Liver (tissue), 9 donors: ENCODE results near the gene CFAP299. TPM values are rescaled to one million over a fixed set of nuclear protein-coding genes. Genes with fewer than 3 reads are reported as not detected.

Experiments used
- DNase-seq: peaks from one replicate; pipeline ENCODE4 v3.0.0-alpha.2; 2017; ENCODE audit warnings: low spot score
- H3K27ac ChIP-seq, 2 donors: one replicate each; pipeline ENCODE4 v1.7.0; 2013; ENCODE audit warnings: inconsistent platforms in 2 of 2, low read length in 2 of 2, control low read depth in 1 of 2, low read depth in 1 of 2, mild to moderate bottlenecking in 1 of 2
- H3K27me3 ChIP-seq, 4 donors: one replicate each; pipeline versions ENCODE4 v1.6.1 to v1.7.0; 2013; ENCODE audit warnings: low read length in 3 of 4, inconsistent platforms in 1 of 4, mild to moderate bottlenecking in 1 of 4, moderate library complexity in 1 of 4; ENCODE audit not compliant: control insufficient read depth in 4 of 4, insufficient read depth in 4 of 4
- H3K36me3 ChIP-seq, 4 donors: one replicate each; pipeline versions ENCODE4 v1.6.1 to v1.7.0; 2013; ENCODE audit warnings: low read length in 3 of 4, mild to moderate bottlenecking in 3 of 4, low read depth in 1 of 4, moderate library complexity in 1 of 4; ENCODE audit not compliant: control insufficient read depth in 4 of 4, insufficient read depth in 3 of 4
- H3K4me1 ChIP-seq, 4 donors: one replicate each; pipeline versions ENCODE4 v1.6.1 to v1.7.0; 2013; ENCODE audit warnings: low read length in 3 of 4, mild to moderate bottlenecking in 3 of 4, moderate library complexity in 1 of 4; ENCODE audit not compliant: control insufficient read depth in 4 of 4, insufficient read depth in 4 of 4
- H3K4me3 ChIP-seq, 3 donors: one replicate each; pipeline versions ENCODE4 v1.6.1 to v1.7.0; 2013; ENCODE audit warnings: low read length in 3 of 3, control low read depth in 1 of 3, low read depth in 1 of 3, mild to moderate bottlenecking in 1 of 3
- H3K9ac ChIP-seq, 2 donors: one replicate each; pipeline ENCODE4 v1.7.0; 2013; ENCODE audit warnings: low read length in 2 of 2, mild to moderate bottlenecking in 2 of 2, moderate library complexity in 2 of 2, control low read depth in 1 of 2, low read depth in 1 of 2
- H3K9me3 ChIP-seq, 4 donors: one replicate each; pipeline versions ENCODE4 v1.6.1 to v1.7.0; 2013; ENCODE audit warnings: low read length in 3 of 4; ENCODE audit not compliant: control insufficient read depth in 4 of 4
- ATF3 ChIP-seq: IDR thresholded peaks from 2 replicates; pipeline ENCODE4 v1.6.1; 2016; ENCODE audit warnings: antibody characterized with exemption
- EGR1 ChIP-seq, 2 donors: IDR thresholded peaks; 2 replicates each; pipeline ENCODE4 v1.6.1; 2016 to 2018; ENCODE audit warnings: antibody characterized with exemption in 2 of 2, low read depth in 2 of 2
- FOXA1 ChIP-seq: IDR thresholded peaks from 2 replicates; pipeline ENCODE4 v1.6.1; 2016; ENCODE audit warnings: antibody characterized with exemption
- FOXA2 ChIP-seq: IDR thresholded peaks from 2 replicates; pipeline ENCODE4 v1.6.1; 2016; ENCODE audit warnings: antibody characterized with exemption
- GABPA ChIP-seq, 2 donors: IDR thresholded peaks in 1 of 2; conservative IDR thresholded peaks in 1 of 2; 2 replicates each; pipeline ENCODE4 v1.6.1; 2016; ENCODE audit warnings: antibody characterized with exemption in 2 of 2, mild to moderate bottlenecking in 1 of 2, moderate library complexity in 1 of 2
- HNF4A ChIP-seq, 2 donors: conservative IDR thresholded peaks; 2 replicates each; pipeline ENCODE4 v1.6.1; 2016; ENCODE audit warnings: antibody characterized with exemption in 2 of 2, mild to moderate bottlenecking in 2 of 2
- RAD21 ChIP-seq, 2 donors: IDR thresholded peaks; 2 replicates each; pipeline ENCODE4 v1.6.1; 2016; ENCODE audit warnings: antibody characterized with exemption in 2 of 2, mild to moderate bottlenecking in 2 of 2
- REST ChIP-seq: IDR thresholded peaks from 2 replicates; pipeline ENCODE4 v1.6.1; 2016; ENCODE audit warnings: antibody characterized with exemption, mild to moderate bottlenecking
- RXRA ChIP-seq, 2 donors: IDR thresholded peaks; 2 replicates each; pipeline ENCODE4 v1.6.1; 2017 to 2018; ENCODE audit warnings: antibody characterized with exemption in 2 of 2, mild to moderate bottlenecking in 1 of 2
- TAF1 ChIP-seq: conservative IDR thresholded peaks from 2 replicates; pipeline ENCODE4 v1.6.1; 2016; ENCODE audit warnings: antibody characterized with exemption, mild to moderate bottlenecking
- YY1 ChIP-seq: IDR thresholded peaks from 2 replicates; pipeline ENCODE4 v1.6.1; 2016; ENCODE audit warnings: antibody characterized with exemption, mild to moderate bottlenecking
- ZBTB33 ChIP-seq: IDR thresholded peaks from 2 replicates; pipeline ENCODE4 v1.6.1; 2016; ENCODE audit warnings: antibody characterized with exemption
- WGBS: extraction: QIAGEN DNeasy Blood & Tissue Kit; methylation state at CpG from one replicate; pipeline ENCODE4 v1.1.7; 2013; 5-methylcytosine and 5-hydroxymethylcytosine counted together
- polyA plus RNA-seq, 2 donors: library from polyadenylated mRNA; stranded (reverse) in 1 of 2; unstranded in 1 of 2; fragments of 200-250 nt in 1 of 2; fragments of >200 nt in 1 of 2; fragmentation: Nextera tagmentation in 1 of 2; extraction: Ambion mirVana in 1 of 2; gene quantifications; one replicate each; pipeline versions ENCODE4 v1.2.1 to v1.2.3, GENCODE V29; 2013 to 2015
- total RNA-seq, 2 donors: library from RNA; depleted of rRNA; stranded (reverse); fragments of >200 nt; gene quantifications; one replicate each; pipeline ENCODE4 v1.2.3, GENCODE V29; 2014
- donor health status: healthy.
- donor health status: healthy.
- donor health status: healthy.
- donor health status: healthy.
- donor health status: healthy.

Gene CFAP299
- total and polyA plus RNA-seq, 4 donors: not detected

- H3K27ac ChIP-seq: no peak overlapping the region
- H3K4me1 ChIP-seq: no peaks in the 10 kb centered on the region
- no peaks in the 10 kb centered on the region for H3K9me3 ChIP-seq
- no peak overlapping the region for H3K4me3 ChIP-seq
- H3K27me3 ChIP-seq: peaks cover 0 to 6% (median 3%) of the 10 kb centered on the region in 4 donors
- H3K9ac ChIP-seq: no peak overlapping the region
- no peak for DNase-seq
- no peaks in the 10 kb centered on the region for H3K36me3 ChIP-seq
- no peak for TF ChIP-seq HNF4A (conservative IDR thresholded peaks at IDR 0.05)
- no peak for TF ChIP-seq ATF3
- TF ChIP-seq ZBTB33: no peak
- WGBS: 32% methylated on average over 2 of the region's 2 CpGs
These were observed 276.1 kb downstream of the CFAP299 start for GRCh38 chr4:80611678-80611979.

- no peaks in the 10 kb centered on the region for H3K9me3 ChIP-seq
- no peak overlapping the region for H3K4me3 ChIP-seq
- no peak for DNase-seq
- no peak overlapping the region for H3K9ac ChIP-seq
- no peaks in the 10 kb centered on the region for H3K4me1 ChIP-seq
- no peak overlapping the region for H3K27ac ChIP-seq
- TF ChIP-seq REST: no peak
- no peak for TF ChIP-seq EGR1 (IDR thresholded peaks at IDR 0.05; ENCODE audit: low read depth in 2 of 2)
- no peak for TF ChIP-seq FOXA2
- no peak for TF ChIP-seq GABPA (IDR thresholded peaks at IDR 0.05 in 1 of 2, conservative IDR thresholded peaks at IDR 0.05 in 1 of 2)
- no peak for TF ChIP-seq RXRA (IDR thresholded peaks at IDR 0.05)
- TF ChIP-seq ZBTB33: no peak
- TF ChIP-seq ATF3: no peak
- no peak for TF ChIP-seq TAF1
- TF ChIP-seq RAD21 (IDR thresholded peaks at IDR 0.05): no peak
- no peak for TF ChIP-seq FOXA1
- TF ChIP-seq YY1: no peak
- H3K36me3 ChIP-seq: no peaks in the 10 kb centered on the region
- peaks cover 0 to 6% (median 2%) of the 10 kb centered on the region in 4 donors for H3K27me3 ChIP-seq
These were observed 277.9 kb downstream of the CFAP299 start for GRCh38 chr4:80613470-80613869.
